H1 (cell line): ENCODE data around the gene PLEKHS1. TPM values are rescaled to one million over a fixed set of nuclear protein-coding genes. Genes with fewer than 3 reads are reported as not detected.

ENCODE experiments used
- RNF2 ChIP-seq: fragments of 200-900, 300-1000 bp; sonication (generic); IDR thresholded peaks from 2 replicates; pipeline ENCODE4 v1.7.1; 2016; ENCODE audit warnings: borderline replicate concordance, low read depth, mild to moderate bottlenecking, antibody characterized with exemption, low read length; ENCODE audit not compliant: poor library complexity, severe bottlenecking; ENCODE audit errors: missing control alignments
- RXRA ChIP-seq: IDR thresholded peaks from 2 replicates; pipeline ENCODE4 v1.6.1; 2011; ENCODE audit warnings: low read depth, mild to moderate bottlenecking, low read length, moderate library complexity; ENCODE audit not compliant: insufficient read depth
- SP1 ChIP-seq: IDR thresholded peaks from 2 replicates; pipeline ENCODE4 v1.6.1; 2011; ENCODE audit warnings: low read depth, low read length
- polyA plus RNA-seq, 7 experiments: library from polyadenylated mRNA; depleted of rRNA in 3 of 7; stranded (reverse) in 5 of 7; unstranded in 2 of 7; fragments of >200 nt in 5 of 7; fragments of 200-250 nt in 2 of 7; gene quantifications; 1 replicate in 5 of 7; 2 replicates in 1 of 7; 4 replicates in 1 of 7; pipeline versions ENCODE4 v1.2.1 to v1.2.3, GENCODE V29; 2011 to 2013; ENCODE audit warnings: missing spikeins in 2 of 7, mixed read lengths in 2 of 7
- total RNA-seq: library from RNA; stranded (reverse); fragmentation: NEBNext Ultra II Directional; extraction: Animal tissue kit (Norgen Biotek cat#: 25700); gene quantifications from 2 replicates; pipeline ENCODE4 v1.2.1, GENCODE V29; 2021

PLEKHS1 gene
- total and polyA plus RNA-seq, 2 of the 8 experiments (the other 6 are each of a cell fraction or from before 2014, with no cell fraction given) = not detected

- TF ChIP-seq RNF2 (no peak), SP1 (no peak), RXRA (no peak)
Observed at GRCh38 chr10:113709221-113709838, 42.2 kb upstream of the PLEKHS1 start (continued).
